ENCODE data around the gene EME1.
"Not testable (repeated sequence)": the region's sequence is repeated elsewhere in the genome, so short reads cannot be mapped to it uniquely, and the experiment has no call there.

EME1 gene

DNA sequence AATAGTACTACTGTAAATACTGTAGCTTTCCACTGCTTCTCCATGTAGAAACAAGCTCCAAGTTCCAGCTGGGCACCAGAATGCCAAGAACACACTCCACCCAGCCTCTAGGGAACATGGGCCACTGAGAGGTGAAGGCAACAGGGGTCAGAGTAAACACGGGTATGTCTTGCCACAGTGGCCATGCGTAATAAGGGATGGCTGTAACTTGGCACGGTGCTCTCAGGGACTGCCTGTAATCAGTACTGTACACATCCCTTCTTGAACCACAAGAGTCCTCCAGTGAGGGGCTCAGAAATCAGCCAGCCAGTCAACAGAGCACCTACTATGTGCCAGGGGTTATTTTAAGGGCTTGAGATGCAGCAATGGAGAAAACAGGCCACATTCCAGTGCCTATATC is 13.5 kb downstream of the EME1 start:
- DNase-seq (ENCODE audit: low read depth in 2 of 2, low spot score in 1 of 2): no peak

DNA sequence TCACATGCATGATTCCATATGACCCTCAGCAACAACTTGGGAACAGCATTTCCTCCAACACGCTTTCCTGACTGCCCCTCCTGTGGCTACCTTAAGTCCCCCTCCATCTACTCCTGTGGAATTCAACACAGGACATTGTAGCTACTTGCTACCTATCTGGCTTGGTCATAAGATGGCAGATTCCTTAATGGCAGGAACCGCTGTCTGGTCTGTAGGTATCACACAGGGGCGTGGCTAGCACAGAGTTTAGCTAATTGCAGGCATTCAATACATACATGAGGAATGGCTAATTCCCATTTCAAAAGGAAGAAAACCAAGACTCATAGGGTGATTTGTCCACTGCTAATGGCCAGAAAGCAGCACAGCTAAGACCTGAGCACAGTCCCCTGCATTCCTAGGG is 15.7 kb downstream of the EME1 start:
- DNase-seq (ENCODE audit: low read depth in 2 of 2, low spot score in 1 of 2): no peak

DNA sequence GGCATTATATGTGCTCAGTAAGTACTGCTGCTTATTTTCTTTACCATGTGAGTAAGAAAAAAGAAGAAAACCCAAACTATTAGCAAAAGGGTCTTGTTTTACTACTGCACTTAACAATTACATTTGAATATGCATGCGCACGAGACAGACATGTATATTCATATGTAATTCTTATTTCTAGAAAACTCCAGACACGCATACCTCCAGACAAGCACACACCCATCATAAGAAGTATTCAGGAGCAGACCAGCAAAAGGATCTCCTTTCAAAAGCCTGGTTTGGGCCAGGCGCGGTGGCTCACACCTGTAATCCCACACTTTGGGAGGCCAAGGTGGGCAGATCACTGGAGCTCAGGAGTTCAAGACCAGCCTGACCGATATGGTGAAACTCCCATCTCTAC is 16.5 kb downstream of the EME1 start:
- no peak for DNase-seq (ENCODE audit: low read depth in 2 of 2, low spot score in 1 of 2)

DNA sequence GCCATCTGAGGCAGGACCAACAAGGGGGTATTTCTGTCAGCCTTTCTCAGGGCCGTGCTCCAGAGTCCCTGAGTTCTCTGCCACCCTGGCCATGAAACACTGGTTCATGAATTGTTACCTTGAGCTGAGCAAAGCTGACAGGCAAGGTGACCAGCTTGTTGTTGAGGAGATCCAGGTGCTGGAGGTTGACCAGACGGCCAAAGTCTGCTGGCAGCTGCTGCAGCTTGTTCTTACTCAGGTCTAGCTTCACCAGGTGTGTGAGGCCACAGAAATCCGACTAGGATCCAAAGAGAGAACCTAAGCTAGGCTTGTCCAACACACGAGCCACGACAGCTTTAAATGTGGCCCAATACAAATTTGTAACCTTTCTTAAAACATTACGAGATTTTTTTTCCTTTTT is 19.6 kb downstream of the EME1 start:
- no peak for DNase-seq (ENCODE audit: low read depth in 2 of 2, low spot score in 1 of 2)

DNA sequence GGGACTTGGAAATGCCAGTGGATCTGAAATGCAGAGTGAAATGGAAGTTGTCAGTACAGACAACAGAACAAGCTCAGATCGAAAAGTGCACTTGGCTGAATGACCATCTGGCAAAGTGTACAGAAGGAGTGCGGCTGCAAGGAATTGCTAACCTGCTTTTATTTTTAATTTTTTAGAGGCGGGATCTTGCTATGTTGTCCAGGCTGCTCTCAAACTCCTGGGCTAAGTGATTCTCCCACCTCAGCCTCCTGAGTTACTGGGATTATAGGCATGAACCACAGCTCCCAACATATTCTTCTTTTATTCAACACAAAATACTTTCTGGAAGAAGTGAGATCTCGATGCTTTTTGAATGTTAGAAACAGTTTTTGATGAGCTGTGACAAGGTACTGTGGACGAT is 20.7 kb downstream of the EME1 start:
- DNase-seq (ENCODE audit: low read depth in 2 of 2, low spot score in 1 of 2): no peak

DNA sequence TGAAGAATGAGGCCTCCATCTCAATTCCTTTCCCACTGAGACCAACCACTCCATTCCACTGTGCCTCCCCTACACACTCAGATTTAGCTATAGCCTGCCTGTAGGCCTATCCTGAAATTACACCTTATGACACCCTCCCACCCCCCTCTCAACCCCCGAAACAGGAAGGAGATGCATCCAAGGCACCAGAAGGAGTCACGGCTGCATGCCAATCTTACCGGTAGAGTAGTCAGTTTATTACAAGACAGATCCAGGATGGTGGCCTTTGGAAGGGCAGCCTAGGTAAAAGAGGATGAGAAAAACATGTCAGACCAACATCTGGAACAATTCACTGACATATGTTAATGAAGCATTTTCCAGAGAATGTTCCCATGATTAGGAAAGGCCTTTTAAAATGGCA is 21.7 kb downstream of the EME1 start:
- no peak for DNase-seq (ENCODE audit: low read depth in 2 of 2, low spot score in 1 of 2)

DNA sequence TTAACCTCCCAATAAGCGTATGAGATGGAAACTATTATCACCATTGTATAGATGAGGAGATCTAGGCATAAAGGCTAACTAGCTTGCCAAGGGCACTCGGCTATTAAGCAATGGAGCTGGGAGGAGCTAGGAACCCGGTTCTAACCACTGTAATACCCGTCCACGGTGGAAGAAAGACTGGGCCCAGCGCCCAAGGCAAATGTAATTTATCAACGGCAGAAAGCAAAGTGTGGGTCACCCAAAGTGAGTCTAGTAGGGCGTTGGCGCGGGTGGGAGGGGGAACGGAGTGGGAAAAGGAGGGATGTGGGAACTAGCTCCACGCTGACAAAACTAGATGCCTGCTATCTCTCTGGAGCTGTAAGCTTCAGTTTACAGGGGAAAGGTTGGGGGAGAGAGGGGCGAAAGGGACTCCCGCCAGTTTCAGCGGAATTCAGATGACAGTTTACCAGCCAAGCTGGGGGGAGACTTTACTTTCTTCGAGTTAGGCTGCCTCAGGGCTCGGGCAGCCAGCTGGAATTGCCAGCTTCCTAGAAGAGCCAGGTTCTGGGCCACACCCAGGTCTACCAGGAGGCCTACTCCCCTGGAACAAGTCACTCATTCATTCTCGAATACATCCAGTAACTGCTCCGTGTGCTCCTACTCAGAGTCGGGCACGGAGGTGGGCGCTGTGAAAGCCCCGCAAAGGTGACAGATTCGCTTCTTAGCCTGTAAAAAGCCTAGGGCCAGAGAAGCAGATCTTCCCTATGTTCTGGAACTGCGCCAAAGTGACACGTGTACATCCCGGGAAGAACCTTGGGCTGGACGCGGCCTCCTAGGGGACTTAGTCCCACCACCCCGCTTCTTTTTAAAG is 23.5 kb downstream of the EME1 start:
- DNase-seq (ENCODE audit: low read depth in 2 of 2, low spot score in 1 of 2): no peak

DNA sequence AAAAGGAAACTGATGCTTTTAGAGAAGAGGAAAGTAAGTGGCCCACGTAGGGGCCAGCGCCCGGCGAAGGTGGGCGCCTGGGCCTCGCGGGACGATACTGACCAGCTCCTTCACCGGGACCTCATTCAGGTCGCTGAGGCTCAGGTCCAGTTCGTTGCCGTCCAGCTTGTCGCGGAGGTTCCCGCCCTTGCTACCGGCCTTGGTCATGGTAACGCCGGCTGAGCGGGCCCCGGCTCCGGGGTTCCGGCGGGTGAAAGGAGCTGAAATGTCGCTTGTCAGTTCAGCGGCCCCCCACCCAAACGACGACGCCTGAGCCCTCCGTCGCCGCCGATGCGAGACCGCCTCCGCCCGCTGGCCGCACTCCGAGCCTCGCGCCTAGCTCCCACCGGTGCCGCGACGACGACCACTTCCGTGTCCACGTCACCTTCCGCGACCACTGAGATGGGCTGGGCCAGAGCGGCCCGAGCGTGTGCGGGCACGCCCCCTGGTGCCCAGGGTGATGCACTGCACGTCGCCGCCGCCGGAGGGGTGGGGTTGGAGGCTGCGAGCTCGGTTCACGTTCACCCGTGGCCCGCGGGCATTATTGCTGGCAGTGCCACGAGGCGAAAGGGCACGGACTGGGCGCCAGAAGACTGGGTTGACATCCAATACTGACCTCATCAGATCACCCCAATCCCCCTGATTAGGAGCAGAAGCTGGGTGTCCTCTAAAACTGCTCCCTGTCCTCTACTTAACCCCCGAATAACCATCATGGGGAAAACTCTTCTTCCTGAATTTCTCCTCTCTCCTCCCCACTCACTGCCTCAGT is 24.3 kb downstream of the EME1 start, which contains the start of gene LRRC59:
LRRC59 (minus strand) TSS at position 413 of the 808 bp plus-strand sequence; CDS start at position 207, 206 bp downstream.
- DNase-seq (ENCODE audit: low read depth in 2 of 2, low spot score in 1 of 2): peak; percentile 84 to 86

DNA sequence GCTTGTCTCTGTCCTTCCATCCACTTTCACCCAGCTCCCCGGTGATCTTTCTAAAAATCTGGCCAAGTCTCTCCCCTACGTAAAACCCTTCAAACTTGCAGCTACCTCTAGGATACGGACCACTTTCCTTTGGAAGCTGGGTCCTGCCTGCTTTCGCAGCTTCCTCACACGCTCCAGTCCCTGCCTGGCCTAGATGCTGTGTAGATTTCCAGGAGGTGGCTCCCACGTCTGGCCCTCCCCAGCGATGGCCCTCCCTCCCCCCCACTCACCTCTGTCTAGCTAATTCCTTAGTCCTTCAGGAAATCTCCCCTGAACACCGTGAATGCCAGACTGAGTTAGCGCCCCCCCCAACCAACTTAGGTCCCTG is 24.9 kb downstream of the EME1 start:
- no peak for DNase-seq (ENCODE audit: low read depth in 2 of 2, low spot score in 1 of 2)

DNA sequence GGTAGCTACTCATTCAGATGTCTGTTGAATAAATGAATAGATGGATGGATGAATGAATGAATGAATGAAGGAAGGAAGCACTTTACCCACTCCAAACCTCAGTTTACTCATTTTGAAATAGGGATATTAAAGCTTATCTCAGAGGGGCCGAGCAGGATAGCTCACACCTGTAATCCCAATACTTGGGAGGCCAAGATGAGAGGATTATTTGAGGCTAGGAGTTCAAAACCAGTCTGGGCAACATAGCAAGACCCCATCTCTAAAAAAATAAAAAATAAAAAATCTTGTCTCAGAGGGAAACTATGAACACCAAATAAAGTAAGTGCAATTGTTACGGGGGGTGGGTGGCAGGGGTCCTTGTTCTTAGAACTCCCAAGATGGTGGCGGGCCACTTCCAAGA is 25.6 kb downstream of the EME1 start:
- DNase-seq (ENCODE audit: low read depth in 2 of 2, low spot score in 1 of 2): not testable (repeated sequence)

DNA sequence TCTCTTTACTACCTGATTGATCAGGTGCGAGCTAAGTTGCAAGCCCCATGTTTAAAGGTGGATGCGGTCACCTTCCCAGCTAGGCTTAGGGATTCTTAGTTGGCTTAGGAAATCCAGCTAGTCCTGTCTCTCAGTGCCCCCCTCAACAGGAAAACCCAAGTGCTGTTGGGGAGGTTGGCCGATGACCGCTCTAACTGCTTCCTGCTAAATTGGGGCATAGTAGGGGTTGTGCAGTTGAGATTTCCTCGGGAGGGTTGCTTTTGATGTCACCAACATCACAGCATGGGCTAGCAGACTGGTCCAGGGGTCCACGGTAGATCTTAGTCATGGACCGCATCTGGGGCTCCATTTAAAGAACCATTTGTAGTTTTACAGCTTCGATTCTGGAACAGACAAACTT is 26.6 kb downstream of the EME1 start:
- DNase-seq (ENCODE audit: low read depth in 2 of 2, low spot score in 1 of 2): not testable (repeated sequence)

DNA sequence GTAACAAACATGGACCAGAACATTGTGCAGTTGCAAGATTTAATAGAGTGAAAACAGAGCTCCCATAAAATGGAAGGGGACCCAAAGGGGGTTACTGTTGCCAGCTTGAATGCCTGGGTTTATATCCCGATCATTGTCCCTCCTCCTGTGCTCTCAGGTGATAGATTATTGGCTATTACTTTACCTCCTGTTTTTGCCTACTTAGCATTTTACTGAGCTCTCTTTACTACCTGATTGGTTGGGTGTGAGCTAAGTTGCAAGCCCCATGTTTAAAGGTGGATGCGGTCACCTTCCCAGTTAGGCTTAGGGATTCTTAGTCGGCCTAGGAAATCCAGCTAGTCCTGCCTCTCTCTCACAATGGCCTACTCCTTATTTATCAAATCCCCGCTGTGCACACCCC is 32.3 kb downstream of the EME1 start:
- not testable (repeated sequence) for DNase-seq (ENCODE audit: low read depth in 2 of 2, low spot score in 1 of 2)

DNA sequence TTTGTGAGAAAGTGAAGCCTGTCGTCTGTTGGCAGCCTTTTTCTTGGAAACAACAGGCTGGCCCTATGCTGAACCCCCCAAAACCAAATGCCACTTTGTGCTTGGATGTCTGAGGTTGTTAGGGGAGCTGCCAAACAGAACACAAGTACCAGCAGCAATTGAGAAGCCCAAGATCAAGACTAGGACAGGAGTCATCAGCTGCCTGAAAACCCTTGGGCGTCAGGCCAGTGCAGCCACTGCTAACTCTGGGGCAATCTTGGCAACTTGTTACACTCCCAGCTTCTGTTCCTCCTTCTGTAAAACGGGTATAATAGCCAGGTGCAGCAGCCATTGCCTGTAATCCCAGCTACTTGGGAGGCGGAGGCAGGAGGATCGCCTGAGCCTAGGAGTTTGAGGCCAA is 33.5 kb downstream of the EME1 start:
- no peak for DNase-seq (ENCODE audit: low read depth in 2 of 2, low spot score in 1 of 2)

DNA sequence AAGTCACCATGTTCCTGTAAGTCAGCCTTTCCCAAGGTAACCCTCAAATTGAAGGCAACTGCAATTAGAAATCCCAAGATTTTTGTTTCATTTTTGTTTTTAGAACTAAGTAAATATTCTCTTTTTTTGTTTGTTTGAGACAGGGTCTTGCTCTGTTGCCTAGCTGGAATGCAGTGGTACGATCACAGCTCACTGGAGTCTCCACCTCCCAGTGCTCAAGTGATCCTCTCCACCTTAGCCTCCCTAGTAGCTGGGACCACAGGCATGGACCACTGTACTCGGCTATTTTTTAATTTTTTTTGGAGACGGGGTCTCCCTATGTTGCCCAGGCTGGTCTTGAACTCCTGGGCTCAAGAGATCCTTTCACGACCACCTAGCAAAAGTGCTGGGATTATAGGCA is 34.9 kb downstream of the EME1 start:
- no peak for DNase-seq (ENCODE audit: low read depth in 2 of 2, low spot score in 1 of 2)

DNA sequence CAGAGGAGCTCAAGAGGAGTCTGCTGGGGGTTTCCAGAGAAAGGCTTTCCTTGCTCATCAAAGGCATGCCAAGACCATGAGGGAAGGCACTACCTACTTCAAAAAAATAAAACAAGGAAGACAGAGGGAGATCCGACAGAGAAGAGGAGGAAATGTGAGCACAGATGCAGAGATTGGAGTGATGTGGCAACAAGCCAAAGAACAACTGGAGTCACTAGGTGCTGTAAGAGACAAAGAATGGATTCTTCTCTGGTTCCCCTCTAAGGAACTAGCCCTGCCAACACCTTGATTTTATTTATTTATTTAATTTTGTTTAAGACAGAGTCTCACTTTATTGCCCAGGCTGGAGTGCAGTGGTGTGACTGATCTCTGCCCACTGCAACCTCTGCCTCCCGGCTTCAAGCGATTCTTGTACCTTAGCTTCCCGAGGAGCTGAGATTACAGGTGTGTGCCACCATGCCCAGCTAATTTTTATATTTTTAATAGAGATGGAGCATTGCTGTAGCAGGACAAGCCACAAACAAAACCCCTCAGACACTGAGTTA is 39.2 kb downstream of the EME1 start:
- no peak for DNase-seq (ENCODE audit: low read depth in 2 of 2, low spot score in 1 of 2)

DNA sequence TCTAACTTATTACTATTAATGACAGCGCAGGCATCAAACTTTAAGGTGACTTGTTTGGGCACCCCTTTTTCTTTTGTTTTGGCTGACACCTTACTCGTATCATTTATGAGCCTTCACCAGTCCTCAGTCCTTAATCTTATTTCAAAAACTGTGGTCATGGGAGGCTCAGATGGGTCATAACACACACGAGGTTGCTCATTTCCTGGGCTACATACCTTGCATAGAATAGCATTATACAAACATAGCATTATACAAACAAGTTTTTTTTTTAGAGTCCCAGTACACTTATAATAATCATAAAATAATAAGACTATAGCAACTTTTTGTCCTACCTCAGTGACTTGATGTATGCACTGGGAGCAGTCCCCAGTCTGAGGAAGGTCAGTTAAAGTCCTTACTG is 41.8 kb downstream of the EME1 start:
- no peak for DNase-seq (ENCODE audit: low read depth in 2 of 2, low spot score in 1 of 2)

DNA sequence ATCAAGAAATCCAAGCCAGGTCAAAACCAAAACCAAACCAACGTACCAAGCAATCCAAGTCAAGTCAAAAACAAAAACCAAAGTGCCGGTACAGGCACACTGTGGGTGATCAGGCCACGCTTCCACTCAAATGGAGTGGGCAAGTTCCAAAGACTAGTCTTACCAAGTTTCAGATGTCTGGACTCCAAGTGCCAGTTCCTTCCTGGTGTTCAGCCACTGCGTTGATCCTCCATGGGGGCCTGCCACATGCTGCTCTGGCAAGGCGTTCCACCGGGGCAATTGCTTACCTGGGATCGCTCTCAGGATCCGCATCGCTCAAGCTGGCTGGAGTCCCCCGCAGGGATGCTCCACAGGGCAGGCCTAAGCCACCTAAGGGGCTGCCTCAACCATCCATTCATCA is 46.5 kb downstream of the EME1 start:
- DNase-seq (ENCODE audit: low read depth in 2 of 2, low spot score in 1 of 2): not testable (repeated sequence)

DNA sequence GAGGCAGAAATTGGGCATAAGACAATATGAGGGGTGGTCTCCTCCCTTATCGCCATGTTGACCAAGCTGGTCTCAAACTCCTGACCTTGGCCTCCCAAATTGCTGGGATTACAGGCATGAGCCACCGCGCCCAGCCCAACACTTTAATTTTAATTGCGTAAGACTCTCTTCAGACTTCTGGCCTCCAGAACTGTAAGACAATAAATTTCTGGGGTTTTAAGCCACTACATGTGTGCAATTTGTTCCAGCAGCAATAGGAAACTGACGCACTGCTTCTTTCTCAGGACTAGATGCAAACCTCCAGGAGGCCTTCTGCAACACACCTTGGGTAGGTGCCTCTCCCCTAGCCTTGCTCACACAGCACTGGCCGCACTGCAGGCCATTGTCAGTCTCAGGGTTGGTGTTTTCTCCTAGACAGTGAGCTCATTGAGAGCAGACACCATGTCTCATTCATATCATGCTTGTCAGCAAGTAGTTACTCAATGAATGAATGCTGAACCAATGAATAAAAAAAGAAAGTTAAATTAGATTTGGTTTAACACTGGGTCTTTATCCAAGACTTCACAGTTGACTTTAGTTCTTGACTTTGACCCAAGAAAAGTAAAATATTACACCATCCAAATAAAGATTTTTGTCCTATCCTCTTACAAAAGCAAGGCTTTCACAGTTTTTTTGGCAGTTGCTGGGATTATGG is 47.5 kb downstream of the EME1 start:
- no peak for DNase-seq (ENCODE audit: low read depth in 2 of 2, low spot score in 1 of 2)

DNA sequence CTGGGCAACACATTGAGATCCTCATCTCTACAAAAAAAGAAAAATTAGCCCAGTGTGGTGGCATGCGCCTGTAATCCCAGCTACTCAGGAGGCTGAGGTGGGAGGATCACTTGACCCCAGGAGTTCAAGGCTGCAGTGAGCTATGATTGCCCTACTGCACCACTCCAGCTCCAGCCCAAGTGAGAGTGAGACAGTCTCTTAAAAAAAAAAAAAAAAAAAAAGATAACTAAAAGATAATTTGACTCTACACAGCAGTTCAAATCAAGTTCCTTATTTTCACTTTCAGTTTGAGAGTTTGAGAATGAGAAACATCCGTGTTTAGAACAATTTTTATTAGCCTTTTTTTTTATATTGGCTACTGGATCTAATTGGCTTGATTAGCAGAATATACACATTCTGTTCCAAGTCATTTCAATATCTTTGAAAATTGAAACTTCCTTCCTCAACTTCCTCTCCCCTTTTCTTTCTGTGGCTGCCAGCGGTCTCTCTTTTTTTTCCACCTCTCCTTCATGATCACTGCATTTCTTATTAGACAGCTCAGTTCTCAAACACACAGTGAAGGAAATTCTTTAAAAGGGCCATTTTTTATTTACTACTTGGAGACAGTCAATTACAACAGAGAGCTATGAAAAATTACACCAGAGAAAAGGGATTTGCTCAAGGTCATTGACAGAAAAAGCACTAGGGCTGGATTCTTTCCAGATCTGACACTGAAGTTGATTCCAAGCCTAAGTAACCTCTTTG is 48.5 kb downstream of the EME1 start:
- DNase-seq (ENCODE audit: low read depth in 2 of 2, low spot score in 1 of 2): no peak

DNA sequence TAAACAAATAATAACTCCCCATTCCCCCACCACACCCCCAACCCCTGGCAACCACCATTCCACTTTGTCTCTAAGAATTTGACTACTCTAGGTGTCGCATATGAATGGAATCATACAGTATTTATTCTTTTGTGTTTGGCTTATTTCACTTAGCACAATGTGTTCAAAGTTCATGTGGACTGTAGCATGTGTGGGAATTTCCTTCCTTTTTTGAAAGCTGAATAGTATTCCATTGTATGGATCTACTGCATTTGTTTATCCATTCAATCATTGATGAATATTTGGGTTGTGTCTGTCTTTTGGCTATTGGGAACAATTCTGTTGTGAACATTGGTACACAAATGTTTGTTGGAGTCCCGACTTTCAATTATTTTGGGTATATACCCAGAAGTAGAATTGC is 49.7 kb downstream of the EME1 start:
- no peak for DNase-seq (ENCODE audit: low read depth in 2 of 2, low spot score in 1 of 2)
